ENCODE measurements around the gene BMPR1B. TPM values are rescaled to one million over a fixed set of nuclear protein-coding genes. Genes with fewer than 3 reads are reported as not detected.

BMPR1B gene
- total and polyA plus RNA-seq, 2 donors (not counting 1 experiment from before 2014, with no cell fraction given), result not detected

DNA sequence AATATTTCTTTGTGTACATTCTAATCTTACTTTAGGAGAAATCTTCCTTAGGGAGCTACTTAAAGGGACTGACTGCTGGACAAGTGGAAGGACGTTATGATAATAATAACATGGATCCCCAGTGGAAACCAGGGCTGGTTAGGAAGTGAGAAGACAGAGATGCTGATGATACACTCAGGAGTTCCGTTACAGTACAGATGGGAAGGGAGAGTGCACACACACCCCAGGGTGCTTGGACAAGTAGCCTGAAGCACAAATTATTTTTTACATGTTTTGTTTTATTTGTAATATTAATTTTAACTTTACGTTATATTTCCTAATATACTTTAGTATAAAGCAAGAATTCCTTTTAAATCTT, 84.1 kb downstream of the BMPR1B start:
- no peak overlapping the region for H3K4me2 ChIP-seq (replicated peaks; ENCODE audit: low read depth, low read length, poor library complexity, severe bottlenecking)
- DNase-seq (no peak), ATAC-seq (ENCODE audit: low read depth) (no peak)
- H2AFZ ChIP-seq (ENCODE audit: insufficient read depth, low read depth, low read length, poor library complexity, severe bottlenecking), result no peak overlapping the region
- H3K27me3 Mint-ChIP-seq, result no peaks in the 10 kb centered on the region
- H3K4me1 Mint-ChIP-seq, result no peaks in the 10 kb centered on the region
- H3K27me3 ChIP-seq (replicated peaks in 1 of 4; ENCODE audit: control extremely low read depth in 1 of 4, control insufficient read depth in 3 of 4, insufficient read depth in 4 of 4, low read length in 3 of 4), result no peaks in the 10 kb centered on the region
- H3K4me1 ChIP-seq (ENCODE audit: control insufficient read depth in 2 of 2, insufficient read depth in 2 of 2, low read length in 2 of 2), result no peaks in the 10 kb centered on the region
- H3K4me3 ChIP-seq (ENCODE audit: control extremely low read depth in 1 of 5, extremely low read depth in 1 of 5, insufficient read depth in 1 of 5, low read depth in 2 of 5, low read length in 4 of 5), result no peak overlapping the region
- H3K27ac ChIP-seq (ENCODE audit: low read length in 2 of 2), result no peak overlapping the region
- H3K9ac ChIP-seq (ENCODE audit: low read length), result no peak overlapping the region
- H3K79me2 ChIP-seq (ENCODE audit: control insufficient read depth, insufficient read depth, low read length), result no peaks in the 10 kb centered on the region
- H4K20me1 ChIP-seq (ENCODE audit: control insufficient read depth, insufficient read depth, low read length, poor library complexity, severe bottlenecking), result no peaks in the 10 kb centered on the region
- POLR2A ChIA-PET, result no interaction called here
- no peaks in the 10 kb centered on the region for H3K36me3 ChIP-seq (replicated peaks in 1 of 2; ENCODE audit: control extremely low read depth in 1 of 2, control insufficient read depth in 1 of 2, extremely low read depth in 1 of 2, insufficient read depth in 2 of 2, low read length in 1 of 2)
- H3K4me3 Mint-ChIP-seq, result no peak overlapping the region
- H3K9me3 Mint-ChIP-seq (ENCODE audit: insufficient read depth), result peaks cover 3% of the 10 kb centered on the region
- H3K9me3 ChIP-seq (ENCODE audit: control extremely low read depth in 1 of 3, control insufficient read depth in 2 of 3, insufficient read depth in 1 of 3, low read length in 2 of 3), result no peaks in the 10 kb centered on the region
- 0% methylated on average over 1 of the region's 3 CpGs for WGBS (ENCODE audit: insufficient coverage)
- no peak overlapping the region for H3K27ac Mint-ChIP-seq
- CTCF ChIA-PET, result no interaction called here
- intact Hi-C loops (cut with micrococcal nuclease), result no loop called here
- TF ChIP-seq, protein P1, sequence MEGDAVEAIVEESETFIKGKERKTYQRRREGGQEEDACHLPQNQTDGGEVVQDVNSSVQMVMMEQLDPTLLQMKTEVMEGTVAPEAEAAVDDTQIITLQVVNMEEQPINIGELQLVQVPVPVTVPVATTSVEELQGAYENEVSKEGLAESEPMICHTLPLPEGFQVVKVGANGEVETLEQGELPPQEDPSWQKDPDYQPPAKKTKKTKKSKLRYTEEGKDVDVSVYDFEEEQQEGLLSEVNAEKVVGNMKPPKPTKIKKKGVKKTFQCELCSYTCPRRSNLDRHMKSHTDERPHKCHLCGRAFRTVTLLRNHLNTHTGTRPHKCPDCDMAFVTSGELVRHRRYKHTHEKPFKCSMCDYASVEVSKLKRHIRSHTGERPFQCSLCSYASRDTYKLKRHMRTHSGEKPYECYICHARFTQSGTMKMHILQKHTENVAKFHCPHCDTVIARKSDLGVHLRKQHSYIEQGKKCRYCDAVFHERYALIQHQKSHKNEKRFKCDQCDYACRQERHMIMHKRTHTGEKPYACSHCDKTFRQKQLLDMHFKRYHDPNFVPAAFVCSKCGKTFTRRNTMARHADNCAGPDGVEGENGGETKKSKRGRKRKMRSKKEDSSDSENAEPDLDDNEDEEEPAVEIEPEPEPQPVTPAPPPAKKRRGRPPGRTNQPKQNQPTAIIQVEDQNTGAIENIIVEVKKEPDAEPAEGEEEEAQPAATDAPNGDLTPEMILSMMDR (IDR thresholded peaks at IDR 0.05), result no peak
- no peak for TF ChIP-seq EZH2 (IDR thresholded peaks at IDR 0.05; ENCODE audit: borderline replicate concordance, insufficient read depth, low read depth, low read length, poor library complexity, severe bottlenecking)

GRCh38 chr4:94843216-94843615, 85.5 kb downstream of the BMPR1B start:
- no peaks in the 10 kb centered on the region for H3K4me1 Mint-ChIP-seq
- H3K9me3 ChIP-seq (ENCODE audit: control extremely low read depth in 1 of 3, control insufficient read depth in 2 of 3, insufficient read depth in 1 of 3, low read length in 2 of 3), result no peaks in the 10 kb centered on the region
- H3K9me3 Mint-ChIP-seq (ENCODE audit: insufficient read depth), result peaks cover 3% of the 10 kb centered on the region
- no peaks in the 10 kb centered on the region for H3K79me2 ChIP-seq (ENCODE audit: control insufficient read depth, insufficient read depth, low read length)
- no peaks in the 10 kb centered on the region for H3K36me3 ChIP-seq (replicated peaks in 1 of 2; ENCODE audit: control extremely low read depth in 1 of 2, control insufficient read depth in 1 of 2, extremely low read depth in 1 of 2, insufficient read depth in 2 of 2, low read length in 1 of 2)
- H2AFZ ChIP-seq (ENCODE audit: insufficient read depth, low read depth, low read length, poor library complexity, severe bottlenecking), result no peak overlapping the region
- ChIA-PET CTCF (no interaction called here), POLR2A (no interaction called here)
- no peak overlapping the region for H3K4me3 ChIP-seq (ENCODE audit: control extremely low read depth in 1 of 5, extremely low read depth in 1 of 5, insufficient read depth in 1 of 5, low read depth in 2 of 5, low read length in 4 of 5)
- DNase-seq (no peak), ATAC-seq (ENCODE audit: low read depth) (no peak)
- TF ChIP-seq EZH2 (IDR thresholded peaks at IDR 0.05; ENCODE audit: borderline replicate concordance, insufficient read depth, low read depth, low read length, poor library complexity, severe bottlenecking), result no peak
- TF ChIP-seq, protein P1 (IDR thresholded peaks at IDR 0.05), result no peak
- intact Hi-C loops (cut with micrococcal nuclease), result no loop called here
- no peaks in the 10 kb centered on the region for H4K20me1 ChIP-seq (ENCODE audit: control insufficient read depth, insufficient read depth, low read length, poor library complexity, severe bottlenecking)
- no peak overlapping the region for H3K9ac ChIP-seq (ENCODE audit: low read length)
- H3K27me3 ChIP-seq (replicated peaks in 1 of 4; ENCODE audit: control extremely low read depth in 1 of 4, control insufficient read depth in 3 of 4, insufficient read depth in 4 of 4, low read length in 3 of 4), result no peaks in the 10 kb centered on the region
- H3K27ac ChIP-seq (ENCODE audit: low read length in 2 of 2), result no peak overlapping the region
- no peaks in the 10 kb centered on the region for H3K27me3 Mint-ChIP-seq
- no peak overlapping the region for H3K27ac Mint-ChIP-seq
- no peak overlapping the region for H3K4me2 ChIP-seq (replicated peaks; ENCODE audit: low read depth, low read length, poor library complexity, severe bottlenecking)
- no peaks in the 10 kb centered on the region for H3K4me1 ChIP-seq (ENCODE audit: control insufficient read depth in 2 of 2, insufficient read depth in 2 of 2, low read length in 2 of 2)
- no peak overlapping the region for H3K4me3 Mint-ChIP-seq
